HepG2 (cell line): ENCODE data around the gene ASTN2. TPM values are rescaled to one million over a fixed set of nuclear protein-coding genes. Genes with fewer than 3 reads are reported as not detected.

ENCODE experiments used
- ATAC-seq: fragments of 200-7000 bp; cut with Tn5 transposase; 3 replicates; pipeline ENCODE4 v1.9.1; 2020; ENCODE audit warnings: mild to moderate bottlenecking, moderate library complexity
- BruUV-seq: library from RNA; stranded (reverse); fragments of 400-500 nt; replicated peaks from 2 replicates; lab custom pipeline; 2021; lab: Mats Ljungman, UMichigan
- CTCF ChIA-PET: fragments of 300-600 bp; formaldehyde crosslinking; extraction: SDS; loops from one replicate; lab custom pipeline; 2021; ENCODE audit warnings: low total read pairs, inconsistent platforms, low intra/inter-chr PET ratio; lab: Yijun Ruan, JAX
- POLR2A ChIA-PET: fragments of 350-600 bp; sonication (Branson Sonifier 250); formaldehyde crosslinking; loops from one replicate; lab custom pipeline; 2020; ENCODE audit warnings: antibody characterized with exemption, inconsistent platforms; lab: Yijun Ruan, JAX
- DNase-seq: peaks from one replicate; pipeline ENCODE4 v3.0.0-alpha.2; 2015; ENCODE audit warnings: low spot score
- FAIRE-seq: peaks from 3 replicates; lab custom pipeline; 2011; peaks lifted over from hg19 to GRCh38; lab: Jason Lieb, UNC
- H2AFZ ChIP-seq: one replicate; pipeline ENCODE4 v1.6.1; 2011; ENCODE audit warnings: low read length, inconsistent platforms
- H3K27ac ChIP-seq: fragments of 300-600 bp; 3 replicates; pipeline ENCODE4 v1.8.0; 2011; ENCODE audit warnings: mixed run types, mild to moderate bottlenecking, mixed read lengths, low read length, inconsistent platforms; ENCODE audit not compliant: insufficient read depth; ENCODE audit errors: extremely low read length
- H3K27me3 ChIP-seq, 2 experiments: fragments of 200-600 bp in 1 of 2; 2 replicates in 1 of 2; 3 replicates in 1 of 2; pipeline versions ENCODE4 v1.6.0 to v1.8.0; 2011; ENCODE audit warnings: low read length in 2 of 2, mild to moderate bottlenecking in 2 of 2, moderate library complexity in 2 of 2, inconsistent platforms in 1 of 2; ENCODE audit not compliant: insufficient read depth in 2 of 2, control insufficient read depth in 1 of 2
- H3K36me3 ChIP-seq, 2 experiments: fragments of 200-600 bp in 1 of 2; replicated peaks in 1 of 2; 2 replicates in 1 of 2; 3 replicates in 1 of 2; pipeline versions ENCODE4 v1.5.1 to v1.8.0; 2011; ENCODE audit warnings: low read length in 2 of 2, inconsistent platforms in 1 of 2; ENCODE audit not compliant: insufficient read depth in 2 of 2, control insufficient read depth in 1 of 2
- H3K4me1 ChIP-seq: 2 replicates; pipeline ENCODE4 v1.5.1; 2012; ENCODE audit warnings: low read length, inconsistent platforms; ENCODE audit not compliant: insufficient read depth
- H3K4me2 ChIP-seq: 2 replicates; pipeline ENCODE4 v1.6.0; 2011; ENCODE audit warnings: low read depth, low read length, inconsistent platforms
- H3K4me3 ChIP-seq, 3 experiments: fragments of 200-600 bp in 1 of 3; sonication (generic), shearing (Covaris generic) in 1 of 3; replicated peaks in 1 of 3; 2 replicates each; pipeline ENCODE4 v1.5.1; 2011 to 2016; ENCODE audit warnings: low read length in 3 of 3, inconsistent platforms in 2 of 3, low read depth in 2 of 3, mild to moderate bottlenecking in 2 of 3, control low read depth in 1 of 3, mixed read lengths in 1 of 3; ENCODE audit not compliant: insufficient read depth in 1 of 3
- H3K79me2 ChIP-seq: one replicate; pipeline ENCODE4 v1.6.1; 2011; ENCODE audit warnings: low read length, inconsistent platforms; ENCODE audit not compliant: insufficient read depth
- H3K9ac ChIP-seq: 2 replicates; pipeline ENCODE4 v1.6.0; 2011; ENCODE audit warnings: mild to moderate bottlenecking, low read depth, low read length, inconsistent platforms; ENCODE audit not compliant: insufficient read depth
- H3K9me3 ChIP-seq: 2 replicates; pipeline ENCODE4 v1.5.1; 2012; ENCODE audit warnings: mild to moderate bottlenecking, low read length
- H4K20me1 ChIP-seq: 2 replicates; pipeline ENCODE4 v1.6.0; 2011; ENCODE audit warnings: inconsistent platforms, mild to moderate bottlenecking, low read length, moderate library complexity; ENCODE audit not compliant: insufficient read depth
- ARNT ChIP-seq: fragments of 450-650 bp; IDR thresholded peaks from 2 replicates; pipeline ENCODE4 v1.6.1; 2017
- GATA4 ChIP-seq: sonication (generic); IDR thresholded peaks from 2 replicates; pipeline ENCODE4 v1.6.1; 2016; ENCODE audit warnings: antibody characterized with exemption, low read depth, borderline replicate concordance
- GZF1 ChIP-seq: sonication (generic); formaldehyde crosslinking; IDR thresholded peaks from 2 replicates; pipeline ENCODE4 v1.5.1; 2020; ENCODE audit warnings: mild to moderate bottlenecking, missing genetic modification reagents
- HDAC1 ChIP-seq: sonication (generic); formaldehyde crosslinking; IDR thresholded peaks from 2 replicates; pipeline ENCODE4 v1.5.1; 2020; ENCODE audit warnings: mild to moderate bottlenecking, missing genetic modification reagents
- HOXA5 ChIP-seq: sonication (generic); formaldehyde crosslinking; IDR thresholded peaks from 2 replicates; pipeline ENCODE4 v1.4.0; 2020; ENCODE audit warnings: missing genetic modification reagents
- JDP2 ChIP-seq: sonication (generic); formaldehyde crosslinking; IDR thresholded peaks from 2 replicates; pipeline ENCODE4 v1.8.1; 2022; ENCODE audit warnings: missing genetic modification reagents, borderline replicate concordance
- SETDB1 ChIP-seq: sonication (generic); formaldehyde crosslinking; IDR thresholded peaks from 2 replicates; pipeline ENCODE4 v1.5.1; 2020; ENCODE audit warnings: missing genetic modification reagents, mild to moderate bottlenecking, borderline replicate concordance
- SPEN ChIP-seq: sonication (generic); formaldehyde crosslinking; IDR thresholded peaks from 2 replicates; pipeline ENCODE4 v1.5.1; 2020; ENCODE audit warnings: low read depth, mild to moderate bottlenecking, missing genetic modification reagents
- TAF1 ChIP-seq: sonication (generic); formaldehyde crosslinking; IDR thresholded peaks from 2 replicates; pipeline ENCODE4 v1.4.0; 2020; ENCODE audit warnings: missing genetic modification reagents
- USF2 ChIP-seq, 2 experiments: sonication (generic) in 1 of 2; formaldehyde crosslinking in 1 of 2; IDR thresholded peaks; 2 replicates each; pipeline versions ENCODE4 v1.5.1 to v1.6.1; 2011 to 2020; ENCODE audit warnings: borderline replicate concordance in 1 of 2, low read depth in 1 of 2, low read length in 1 of 2, mild to moderate bottlenecking in 1 of 2, missing genetic modification reagents in 1 of 2, moderate library complexity in 1 of 2
- ZBTB2 ChIP-seq: sonication (generic); formaldehyde crosslinking; IDR thresholded peaks from 2 replicates; pipeline ENCODE4 v1.8.0; 2022; ENCODE audit warnings: low read depth, missing genetic modification reagents
- ZBTB21 ChIP-seq: sonication (generic); formaldehyde crosslinking; IDR thresholded peaks from 2 replicates; pipeline ENCODE4 v1.4.0; 2020; ENCODE audit warnings: missing genetic modification reagents
- ZBTB4 ChIP-seq: sonication (generic); formaldehyde crosslinking; IDR thresholded peaks from 2 replicates; pipeline ENCODE4 v1.4.0; 2020; ENCODE audit warnings: missing genetic modification reagents, mild to moderate bottlenecking, borderline replicate concordance
- ZBTB8A ChIP-seq: sonication (generic); formaldehyde crosslinking; IDR thresholded peaks from 2 replicates; pipeline ENCODE4 v1.4.0; 2020; ENCODE audit warnings: mild to moderate bottlenecking, low read depth, missing genetic modification reagents, borderline replicate concordance
- ZFP36L1 ChIP-seq: sonication (generic); formaldehyde crosslinking; IDR thresholded peaks from 2 replicates; pipeline ENCODE4 v1.8.0; 2022; ENCODE audit warnings: mild to moderate bottlenecking, missing genetic modification reagents, moderate library complexity
- ZNF225 ChIP-seq: sonication (generic); formaldehyde crosslinking; IDR thresholded peaks from 2 replicates; pipeline ENCODE4 v1.4.0; 2020; ENCODE audit warnings: mild to moderate bottlenecking, missing genetic modification reagents
- ZNF501 ChIP-seq: sonication (generic); formaldehyde crosslinking; IDR thresholded peaks from 2 replicates; pipeline ENCODE4 v1.5.1; 2020; ENCODE audit warnings: mild to moderate bottlenecking, moderate library complexity, missing genetic modification reagents
- ZNF614 ChIP-seq: IDR thresholded peaks from 2 replicates; pipeline ENCODE4 v1.6.1; 2018; ENCODE audit warnings: missing biosample characterization, missing genetic modification reagents, inconsistent platforms, borderline replicate concordance
- WGBS: methylation state at CpG from one replicate; pipeline ENCODE4 v1.1.6; 2017; ENCODE audit warnings: low lambda C conversion rate; 5-methylcytosine and 5-hydroxymethylcytosine counted together
- in situ Hi-C: cut with HindIII; loops from 2 replicates; pipeline ENCODE4 v1.10.0; 2017; ENCODE audit warnings: low pct_unique_long_range_greater_than_20kb; ENCODE audit not compliant: extremely low pct_ligation_motif_present
- intact Hi-C: fragments of 100-400 bp; cut with micrococcal nuclease; formaldehyde crosslinking; loops from one replicate; pipeline ENCODE4 v1.10.0; 2022; ENCODE audit not compliant: unreplicated experiment
- polyA plus RNA-seq, 8 experiments: library from polyadenylated mRNA; depleted of rRNA in 3 of 8; stranded (reverse) in 7 of 8; unstranded in 1 of 8; fragments of >200 nt; fragmentation: Illumina TruSeq in 4 of 8; extraction: Trizol in 4 of 8; gene quantifications; 2 replicates each; pipeline versions ENCODE4 v1.2.1 to v1.2.3, GENCODE V29; 2011 to 2016; ENCODE audit warnings: low read depth in 4 of 8, missing spikeins in 1 of 8, mixed read lengths in 1 of 8; ENCODE audit not compliant: insufficient read depth in 1 of 8
- total RNA-seq, 5 experiments: library from RNA; depleted of rRNA; stranded (reverse); fragments of >200 nt; fragmentation: Illumina TruSeq; extraction: Trizol; gene quantifications; 2 replicates each; pipeline ENCODE4 v1.2.3, GENCODE V29; 2016; ENCODE audit warnings: low read depth in 1 of 5

Gene ASTN2
- total and polyA plus RNA-seq, 2 of the 13 experiments (the other 11 are each of a cell fraction or from before 2014, with no cell fraction given), result 5.2 to 13.5 TPM

GRCh38 chr9:116941266-116941665 is 473.6 kb downstream of the ASTN2 start (continued):
- no peak for TF ChIP-seq USF2 (IDR thresholded peaks at IDR 0.05; ENCODE audit: low read depth, low read length)
- no peak for TF ChIP-seq USF2 (CRISPR knock-in tag; IDR thresholded peaks at IDR 0.05; ENCODE audit: borderline replicate concordance)
- TF ChIP-seq TAF1 (CRISPR knock-in tag), result no peak
- no peak for TF ChIP-seq ZBTB8A (CRISPR knock-in tag)
- TF ChIP-seq ZBTB21 (CRISPR knock-in tag), result no peak
- TF ChIP-seq GZF1 (CRISPR knock-in tag), result no peak
- TF ChIP-seq ZNF501 (CRISPR knock-in tag), result no peak
- no peak for TF ChIP-seq HOXA5 (CRISPR knock-in tag)
- TF ChIP-seq SETDB1 (CRISPR knock-in tag), result no peak
- TF ChIP-seq HDAC1 (CRISPR knock-in tag), result no peak
- no peak for TF ChIP-seq ARNT
- TF ChIP-seq, all 625 proteins: peak for 0

GRCh38 chr9:116940614-116941215 is 474.1 kb downstream of the ASTN2 start:
- DNase-seq, result no peak
- TF ChIP-seq ZNF614 (no peak), GATA4 (no peak), SPEN (CRISPR knock-in tag) (no peak), JDP2 (CRISPR knock-in tag) (no peak), ZFP36L1 (CRISPR knock-in tag) (no peak), ZBTB4 (no peak), ZBTB2 (CRISPR knock-in tag) (no peak), ZNF225 (CRISPR knock-in tag) (no peak)

More at GRCh38 chr9:116940614-116941215, 474.1 kb downstream of the ASTN2 start:
- no peaks in the 10 kb centered on the region for H4K20me1 ChIP-seq
- H3K4me2 ChIP-seq, result no peak overlapping the region
- H3K9me3 ChIP-seq, result no peaks in the 10 kb centered on the region
- ChIA-PET CTCF (no interaction called here), POLR2A (no interaction called here)
- in situ Hi-C loops, result no loop called here
- H2AFZ ChIP-seq, result no peak overlapping the region
- no TSS peak for BruUV-seq
- no peaks in the 10 kb centered on the region for H3K79me2 ChIP-seq
- H3K36me3 ChIP-seq, result no peaks in the 10 kb centered on the region
- WGBS, result 32% methylated on average over 4 of the region's 4 CpGs
- H3K4me3 ChIP-seq, result no peak overlapping the region
- ATAC-seq (no peak), FAIRE-seq (no peak)
- no peaks in the 10 kb centered on the region for H3K27me3 ChIP-seq
- intact Hi-C loops, result no loop called here
- no peaks in the 10 kb centered on the region for H3K4me1 ChIP-seq
- H3K9ac ChIP-seq, result no peak overlapping the region
- H3K27ac ChIP-seq, result no peak overlapping the region
